Body of pancreas (tissue), 4 donors: ENCODE results near the gene FAM78A.

Experiments used
- CTCF ChIP-seq, 7 experiments: fragments of 450-650 bp in 4 of 7; fragments of 200-600 bp in 3 of 7; sonication (generic) in 3 of 7; IDR thresholded peaks; one replicate each; pipeline ENCODE4 v1.5.1; 2016 to 2019; ENCODE audit warnings: antibody characterized with exemption in 7 of 7
- POLR2A ChIP-seq, 3 donors: fragments of 450-650 bp; IDR thresholded peaks; one replicate each; pipeline ENCODE4 v1.6.1; 2016; ENCODE audit warnings: antibody characterized with exemption in 3 of 3, mild to moderate bottlenecking in 2 of 3

GRCh38 chr9:131264231-131264630, 12.1 kb downstream of the FAM78A start:
- TF ChIP-seq CTCF (IDR thresholded peaks at IDR 0.05) (no peak), POLR2A (IDR thresholded peaks at IDR 0.05) (no peak)
